Ishikawa (cell line): ENCODE measurements around the gene RDH14.

Source experiments
- CEBPB ChIP-seq: IDR thresholded peaks from 2 replicates; pipeline ENCODE4 v1.6.1; 2012
- CREB1 ChIP-seq: IDR thresholded peaks from 2 replicates; pipeline ENCODE4 v1.6.1; 2012; ENCODE audit warnings: low read depth
- NFIC ChIP-seq: IDR thresholded peaks from 2 replicates; pipeline ENCODE4 v1.6.1; 2012
- TAF1 ChIP-seq: IDR thresholded peaks from 2 replicates; pipeline ENCODE4 v1.6.1; 2012; ENCODE audit warnings: low read depth, mild to moderate bottlenecking
- TCF12 ChIP-seq: IDR thresholded peaks from 2 replicates; pipeline ENCODE4 v1.6.1; 2012; ENCODE audit warnings: low read depth
- TF ChIP-seq, protein P1 (sequence below): IDR thresholded peaks from 2 replicates; pipeline ENCODE4 v1.6.1; 2012; ENCODE audit warnings: low read depth, mild to moderate bottlenecking

DNA sequence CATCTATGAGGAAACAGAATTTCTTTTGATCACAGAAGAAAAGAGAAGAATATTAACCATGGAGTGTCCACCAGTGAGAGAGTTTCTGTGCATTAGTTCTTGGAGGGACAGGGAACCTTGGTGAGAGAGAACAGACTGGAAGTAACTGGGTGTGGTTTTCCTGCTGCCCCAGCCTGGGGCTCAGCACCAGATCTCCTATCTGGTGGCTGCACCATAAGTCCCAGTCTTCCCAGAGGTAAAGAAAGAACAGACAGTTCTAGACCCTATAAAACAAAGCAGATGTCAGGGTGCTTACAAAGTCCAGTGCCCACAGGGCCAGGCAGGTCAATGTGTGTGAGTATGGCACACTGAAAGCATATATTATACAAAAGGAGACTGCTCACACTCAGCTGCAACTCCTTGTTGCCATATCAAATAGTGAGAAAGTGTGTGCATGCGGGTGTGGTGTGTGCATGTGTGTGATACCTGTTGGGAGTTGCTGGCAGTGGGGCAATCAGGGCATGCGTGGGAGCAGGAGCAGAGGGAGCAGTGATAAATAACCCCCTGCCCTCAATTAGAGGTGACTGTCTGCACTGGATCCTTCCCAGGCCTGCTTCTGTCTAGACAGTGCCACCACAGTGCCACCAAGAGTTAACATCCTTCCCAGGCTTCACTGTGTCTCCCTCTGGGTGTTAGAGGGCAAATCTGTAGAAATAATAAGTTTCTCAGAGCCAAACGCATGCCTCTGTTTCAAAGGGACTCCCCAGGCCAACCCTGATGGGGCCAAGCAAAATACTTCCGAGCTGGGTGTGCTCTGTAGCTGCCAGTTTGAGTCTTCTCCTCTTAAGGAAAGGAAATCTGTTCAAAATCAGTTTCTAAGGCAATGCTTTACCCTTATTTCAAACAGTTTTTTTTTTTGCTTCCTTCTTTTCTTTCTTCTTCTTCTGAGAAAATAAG, 45.7 kb downstream of the RDH14 start:
- TF ChIP-seq CREB1 (no peak), NFIC (no peak), CEBPB (no peak), TCF12 (no peak), TAF1 (no peak)
- TF ChIP-seq, protein P1, sequence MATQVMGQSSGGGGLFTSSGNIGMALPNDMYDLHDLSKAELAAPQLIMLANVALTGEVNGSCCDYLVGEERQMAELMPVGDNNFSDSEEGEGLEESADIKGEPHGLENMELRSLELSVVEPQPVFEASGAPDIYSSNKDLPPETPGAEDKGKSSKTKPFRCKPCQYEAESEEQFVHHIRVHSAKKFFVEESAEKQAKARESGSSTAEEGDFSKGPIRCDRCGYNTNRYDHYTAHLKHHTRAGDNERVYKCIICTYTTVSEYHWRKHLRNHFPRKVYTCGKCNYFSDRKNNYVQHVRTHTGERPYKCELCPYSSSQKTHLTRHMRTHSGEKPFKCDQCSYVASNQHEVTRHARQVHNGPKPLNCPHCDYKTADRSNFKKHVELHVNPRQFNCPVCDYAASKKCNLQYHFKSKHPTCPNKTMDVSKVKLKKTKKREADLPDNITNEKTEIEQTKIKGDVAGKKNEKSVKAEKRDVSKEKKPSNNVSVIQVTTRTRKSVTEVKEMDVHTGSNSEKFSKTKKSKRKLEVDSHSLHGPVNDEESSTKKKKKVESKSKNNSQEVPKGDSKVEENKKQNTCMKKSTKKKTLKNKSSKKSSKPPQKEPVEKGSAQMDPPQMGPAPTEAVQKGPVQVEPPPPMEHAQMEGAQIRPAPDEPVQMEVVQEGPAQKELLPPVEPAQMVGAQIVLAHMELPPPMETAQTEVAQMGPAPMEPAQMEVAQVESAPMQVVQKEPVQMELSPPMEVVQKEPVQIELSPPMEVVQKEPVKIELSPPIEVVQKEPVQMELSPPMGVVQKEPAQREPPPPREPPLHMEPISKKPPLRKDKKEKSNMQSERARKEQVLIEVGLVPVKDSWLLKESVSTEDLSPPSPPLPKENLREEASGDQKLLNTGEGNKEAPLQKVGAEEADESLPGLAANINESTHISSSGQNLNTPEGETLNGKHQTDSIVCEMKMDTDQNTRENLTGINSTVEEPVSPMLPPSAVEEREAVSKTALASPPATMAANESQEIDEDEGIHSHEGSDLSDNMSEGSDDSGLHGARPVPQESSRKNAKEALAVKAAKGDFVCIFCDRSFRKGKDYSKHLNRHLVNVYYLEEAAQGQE = no peak
